Urothelium cell line (cell line): ENCODE data around the gene TCF7L2.
"Not testable (repeated sequence)": the region's sequence is repeated elsewhere in the genome, so short reads cannot be mapped to it uniquely, and the experiment has no call there.

Experiments used
- DNase-seq: peaks from one replicate; pipeline ENCODE4 v3.0.0; 2011; ENCODE audit warnings: low spot score, mixed read lengths
- FAIRE-seq: peaks from 2 replicates; lab custom pipeline; 2011; peaks lifted over from hg19 to GRCh38; lab: Jason Lieb, UNC

Gene TCF7L2

DNA sequence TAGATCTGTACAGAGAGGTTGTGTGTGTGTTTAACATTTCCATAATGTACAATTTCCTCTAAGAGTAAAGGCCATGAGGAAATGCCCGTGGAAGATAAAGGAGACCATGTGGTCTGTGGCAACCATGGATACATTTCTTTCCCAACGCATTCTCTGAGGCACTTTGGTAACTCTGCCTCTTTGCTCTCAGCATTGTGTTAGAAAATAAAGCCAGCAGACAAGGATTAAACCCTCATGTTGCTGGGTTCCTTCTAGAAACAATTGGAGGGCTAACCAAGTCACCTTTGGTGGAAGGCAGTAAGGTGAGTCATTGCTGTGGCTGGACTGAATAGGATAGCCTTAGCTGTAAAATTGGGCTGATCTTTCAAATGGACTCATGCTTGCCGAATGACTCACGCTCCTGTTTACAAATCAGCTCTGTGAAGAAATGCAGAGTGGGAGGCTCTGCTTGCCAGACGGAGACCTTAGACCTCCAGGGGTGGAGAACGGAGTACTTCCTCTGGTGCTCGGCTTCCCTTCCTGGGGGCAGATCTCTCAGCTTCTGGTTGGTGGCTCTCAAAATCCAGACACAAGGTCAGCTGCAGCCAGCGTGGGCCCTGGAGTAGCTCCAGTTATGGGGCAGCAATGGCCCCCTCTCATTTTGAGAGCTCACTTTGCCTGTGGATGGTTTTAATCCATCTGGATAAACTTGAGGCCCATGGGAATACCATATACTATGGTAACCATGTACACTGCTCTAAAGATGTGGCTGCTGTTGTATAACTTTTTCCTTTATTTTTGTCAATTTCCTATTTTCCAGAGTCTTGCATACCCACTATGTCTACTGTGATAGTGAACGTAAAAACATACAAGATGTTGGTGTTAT lies 137.3 kb downstream of the TCF7L2 start:
- FAIRE-seq (peak; percentile 75), DNase-seq (peak; percentile 89)

GRCh38 chr10:113088194-113088593 lies 138.1 kb downstream of the TCF7L2 start:
- FAIRE-seq (no peak), DNase-seq (no peak)

DNA sequence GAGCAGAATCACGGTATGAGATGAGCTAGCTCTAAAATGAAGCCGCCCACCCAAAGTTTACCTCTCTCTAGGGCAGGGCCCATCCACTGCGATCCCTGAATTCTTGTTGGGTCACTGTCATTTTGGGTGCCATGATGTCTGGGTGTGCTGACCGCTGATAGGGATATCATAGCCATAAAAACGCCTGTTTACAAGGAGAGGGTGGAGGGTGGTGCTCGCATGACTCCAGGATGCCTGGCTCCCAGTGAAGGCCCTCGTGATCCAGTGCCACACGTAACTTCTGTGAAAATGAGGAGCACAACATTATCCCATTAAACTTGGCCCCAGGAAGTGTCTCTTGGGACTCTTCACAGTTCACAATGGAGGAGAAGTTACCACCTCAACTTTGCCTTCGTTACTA lies 139.5 kb downstream of the TCF7L2 start:
- no peak for FAIRE-seq

DNA sequence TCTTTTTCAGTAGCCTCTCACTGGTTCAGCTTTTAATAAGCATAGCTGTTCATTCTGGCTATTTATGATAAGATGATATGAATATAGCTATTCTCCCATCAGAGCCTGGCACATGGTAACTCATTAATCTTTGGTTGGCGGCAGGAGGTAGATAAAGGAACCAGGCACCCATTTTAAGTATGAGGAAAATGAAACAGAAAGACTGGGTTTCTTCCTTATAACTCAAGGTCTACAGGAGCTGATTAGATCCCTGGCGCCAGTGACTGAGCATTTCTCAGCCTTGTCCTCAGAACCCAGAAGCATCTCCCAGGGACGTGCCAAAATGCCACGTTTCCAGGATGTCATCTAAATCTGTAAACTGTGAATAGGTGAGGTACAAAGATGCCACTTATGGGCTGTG lies 141.9 kb downstream of the TCF7L2 start:
- DNase-seq = no peak
- FAIRE-seq = no peak

More for the DNA sequence above, 139.5 kb downstream of the TCF7L2 start:
- DNase-seq = no peak

GRCh38 chr10:113093188-113094113 lies 143.4 kb downstream of the TCF7L2 start:
- DNase-seq (peak; percentile 57), FAIRE-seq (no peak)

GRCh38 chr10:113094114-113094486 lies 144.1 kb downstream of the TCF7L2 start:
- DNase-seq = no peak

GRCh38 chr10:113095419-113096127 lies 145.5 kb downstream of the TCF7L2 start:
- DNase-seq (no peak), FAIRE-seq (no peak)

More at GRCh38 chr10:113094114-113094486, 144.1 kb downstream of the TCF7L2 start:
- no peak for FAIRE-seq

- DNase-seq (no peak), FAIRE-seq (no peak)
Observed at GRCh38 chr10:113096128-113096996, 146.3 kb downstream of the TCF7L2 start.

DNA sequence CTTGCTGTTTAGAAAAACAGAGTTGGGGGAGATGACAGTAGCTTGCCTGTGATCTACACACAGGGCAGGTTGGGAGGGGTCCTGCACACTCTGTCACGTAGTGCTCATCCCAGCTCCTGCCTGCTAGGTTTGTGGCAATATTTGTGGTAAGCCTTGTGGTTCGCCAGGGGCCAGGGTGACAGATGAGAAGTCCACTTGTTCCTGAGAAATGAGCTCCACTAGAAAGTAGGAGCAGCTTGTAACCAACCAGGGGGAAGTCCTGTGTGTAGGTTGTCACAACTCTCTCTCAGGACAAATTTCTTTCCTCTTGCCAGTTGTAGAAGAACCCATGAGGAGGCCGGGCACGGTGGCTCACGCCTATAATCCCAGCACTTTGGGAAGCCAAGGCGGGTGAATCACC lies 147.0 kb downstream of the TCF7L2 start:
- DNase-seq = no peak
- FAIRE-seq = no peak

DNA sequence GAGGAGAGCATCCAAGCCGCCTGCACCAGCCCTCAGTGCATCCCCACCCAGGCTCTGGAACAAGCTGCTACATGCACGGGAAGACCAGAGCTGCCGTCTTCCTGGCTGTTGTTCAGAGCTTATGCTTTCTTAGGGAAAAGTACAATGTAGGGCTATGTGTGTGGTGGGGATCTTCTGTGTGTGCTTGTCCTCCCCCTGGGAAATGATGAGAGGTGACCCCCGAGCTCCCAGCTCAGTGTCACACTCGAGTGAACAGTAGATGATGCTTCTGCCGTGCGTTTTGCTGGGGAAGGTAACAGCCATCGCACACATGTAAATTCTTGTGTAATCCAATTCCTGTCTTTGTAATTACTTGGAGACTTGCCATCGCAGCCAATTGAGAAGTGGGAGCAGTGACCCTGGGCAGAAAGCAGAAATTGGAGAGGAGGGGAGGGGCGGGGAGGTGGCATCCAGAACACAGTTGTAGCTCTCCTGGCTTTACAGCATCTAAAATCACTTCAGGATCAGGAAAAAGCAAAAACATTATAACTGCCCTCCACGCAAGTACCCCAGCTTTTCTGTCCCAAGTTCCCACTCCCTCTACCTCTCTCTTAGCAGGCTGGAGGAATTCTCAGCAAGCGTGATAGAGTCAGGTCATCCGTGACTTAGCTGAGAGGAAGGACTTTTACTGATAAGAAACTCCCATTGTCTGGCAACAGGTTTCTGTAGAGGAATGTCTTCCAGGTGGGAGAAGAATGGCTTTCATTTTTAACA lies 149.6 kb downstream of the TCF7L2 start:
- DNase-seq (no peak), FAIRE-seq (no peak)

- FAIRE-seq (no peak), DNase-seq (no peak)
Observed at GRCh38 chr10:113100281-113100680, 150.2 kb downstream of the TCF7L2 start.

- no peak for FAIRE-seq
- no peak for DNase-seq
Observed at GRCh38 chr10:113103131-113103840, 153.2 kb downstream of the TCF7L2 start.

DNA sequence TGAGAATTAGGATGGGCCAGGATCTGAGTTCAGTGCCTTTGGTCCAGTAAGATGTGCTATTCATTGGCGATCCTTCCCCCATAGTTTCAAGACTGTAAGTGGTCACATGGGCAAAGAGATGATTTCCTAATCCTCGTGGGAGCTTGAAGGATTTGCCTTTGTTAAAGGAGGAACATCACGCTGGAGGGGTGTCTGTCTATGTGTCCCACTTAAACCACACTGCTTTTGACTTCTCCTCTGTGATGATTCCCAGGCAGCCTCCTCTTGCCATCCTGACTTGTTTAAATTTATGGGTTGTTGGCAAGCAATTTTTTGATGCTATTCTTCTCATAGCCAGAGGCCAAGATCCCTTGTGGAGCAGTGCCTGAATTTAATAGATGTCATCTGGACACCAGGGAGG lies 154.0 kb downstream of the TCF7L2 start:
- no peak for FAIRE-seq

DNA sequence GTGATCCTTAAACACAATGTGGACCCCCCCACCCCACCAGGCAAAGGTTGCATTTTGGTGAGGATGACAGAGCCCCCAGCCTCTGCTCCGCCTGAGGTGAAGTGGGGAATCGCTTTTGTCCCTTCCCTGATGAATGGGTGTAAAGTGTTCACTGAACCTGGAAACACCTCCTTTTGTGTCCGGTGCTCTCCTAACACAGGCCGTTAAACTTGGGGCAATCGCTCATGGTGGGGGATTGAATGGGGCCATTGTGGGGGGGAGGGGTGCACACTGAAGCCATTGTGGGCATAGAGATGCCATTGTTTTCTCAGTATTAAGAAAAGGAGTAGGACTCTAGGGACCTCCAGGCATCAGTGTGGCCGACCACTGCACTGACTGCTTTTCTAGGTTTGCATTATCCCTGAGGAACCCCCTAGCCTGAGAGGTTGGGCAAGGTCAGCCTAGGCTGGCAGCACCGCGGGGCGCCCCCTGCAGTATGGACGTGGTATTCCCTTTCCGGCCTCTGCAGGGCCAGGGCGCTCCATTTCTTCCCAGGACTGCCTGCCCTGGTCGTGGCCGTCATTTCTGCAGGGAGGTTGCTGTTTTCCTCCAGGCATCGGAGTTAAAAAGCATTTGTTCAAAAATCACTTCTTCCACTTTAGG lies 158.3 kb downstream of the TCF7L2 start:
- DNase-seq = no peak
- no peak for FAIRE-seq

More for the DNA sequence above, 154.0 kb downstream of the TCF7L2 start:
- no peak for DNase-seq

GRCh38 chr10:113108948-113109347 lies 158.9 kb downstream of the TCF7L2 start:
- no peak for FAIRE-seq
- no peak for DNase-seq

GRCh38 chr10:113109482-113109881 lies 159.4 kb downstream of the TCF7L2 start:
- not testable (repeated sequence) for DNase-seq, FAIRE-seq

DNA sequence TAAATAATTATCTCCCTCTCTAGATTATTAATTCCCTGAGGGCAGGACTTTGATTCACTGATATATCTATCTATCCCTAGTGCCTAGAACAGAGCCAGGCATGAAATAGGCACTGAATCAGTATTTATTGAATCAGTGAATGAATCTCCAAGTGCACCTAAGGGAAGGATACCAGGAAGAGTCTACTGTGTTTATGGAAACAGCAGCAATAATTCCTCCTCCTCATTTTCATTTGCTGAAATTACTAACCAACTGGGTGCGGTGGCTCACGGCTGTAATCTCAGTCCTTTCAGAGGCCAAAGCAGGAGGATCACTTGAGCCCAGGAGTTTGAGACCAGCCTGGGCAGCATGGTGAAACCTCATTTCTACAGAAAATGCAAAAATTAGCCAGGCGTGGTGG lies 161.2 kb downstream of the TCF7L2 start:
- no peak for FAIRE-seq
- no peak for DNase-seq
